22Rv1 (cell line): ENCODE results near the gene MAP3K4.

Experiments
- CTCF ChIP-seq: fragments of 450-650 bp; IDR thresholded peaks from 2 replicates; pipeline ENCODE4 v1.5.1; 2017; ENCODE audit warnings: mild to moderate bottlenecking
- ZFX ChIP-seq: fragments of 450-650 bp; IDR thresholded peaks from 2 replicates; pipeline ENCODE4 v1.6.1; 2017; ENCODE audit warnings: antibody characterized with exemption, borderline replicate concordance

DNA sequence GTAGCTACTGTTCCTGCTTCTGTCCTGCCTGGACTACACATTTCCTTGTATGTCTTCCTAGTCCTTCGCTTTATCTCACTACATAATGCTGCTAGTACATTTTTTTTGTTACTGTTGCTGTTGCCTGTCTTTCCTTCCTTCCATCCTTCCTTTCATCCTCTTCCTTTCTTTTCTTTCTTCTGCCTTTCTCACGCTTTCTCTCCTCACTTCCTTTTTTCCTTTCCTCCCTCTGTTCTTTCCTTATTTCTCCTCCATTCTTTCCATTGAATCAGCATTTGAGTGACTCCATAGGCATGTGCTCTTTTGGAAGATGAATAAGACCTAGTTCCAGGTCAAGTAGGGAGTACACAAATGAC is 46.3 kb downstream of the MAP3K4 start:
- TF ChIP-seq CTCF (no peak), ZFX (no peak)
